GM21381 (cell line): ENCODE data around the gene STXBP1.
A peak's percentile ranks its signal among the peaks of the same experiment; 100 is the strongest.

ENCODE experiments used
- ATAC-seq: cut with Tn5 transposase; IDR thresholded peaks from one replicate; pipeline ENCODE4 v1.9.1; 2021; ENCODE audit warnings: mild to moderate bottlenecking, moderate library complexity; ENCODE audit not compliant: unreplicated experiment

STXBP1 gene

DNA sequence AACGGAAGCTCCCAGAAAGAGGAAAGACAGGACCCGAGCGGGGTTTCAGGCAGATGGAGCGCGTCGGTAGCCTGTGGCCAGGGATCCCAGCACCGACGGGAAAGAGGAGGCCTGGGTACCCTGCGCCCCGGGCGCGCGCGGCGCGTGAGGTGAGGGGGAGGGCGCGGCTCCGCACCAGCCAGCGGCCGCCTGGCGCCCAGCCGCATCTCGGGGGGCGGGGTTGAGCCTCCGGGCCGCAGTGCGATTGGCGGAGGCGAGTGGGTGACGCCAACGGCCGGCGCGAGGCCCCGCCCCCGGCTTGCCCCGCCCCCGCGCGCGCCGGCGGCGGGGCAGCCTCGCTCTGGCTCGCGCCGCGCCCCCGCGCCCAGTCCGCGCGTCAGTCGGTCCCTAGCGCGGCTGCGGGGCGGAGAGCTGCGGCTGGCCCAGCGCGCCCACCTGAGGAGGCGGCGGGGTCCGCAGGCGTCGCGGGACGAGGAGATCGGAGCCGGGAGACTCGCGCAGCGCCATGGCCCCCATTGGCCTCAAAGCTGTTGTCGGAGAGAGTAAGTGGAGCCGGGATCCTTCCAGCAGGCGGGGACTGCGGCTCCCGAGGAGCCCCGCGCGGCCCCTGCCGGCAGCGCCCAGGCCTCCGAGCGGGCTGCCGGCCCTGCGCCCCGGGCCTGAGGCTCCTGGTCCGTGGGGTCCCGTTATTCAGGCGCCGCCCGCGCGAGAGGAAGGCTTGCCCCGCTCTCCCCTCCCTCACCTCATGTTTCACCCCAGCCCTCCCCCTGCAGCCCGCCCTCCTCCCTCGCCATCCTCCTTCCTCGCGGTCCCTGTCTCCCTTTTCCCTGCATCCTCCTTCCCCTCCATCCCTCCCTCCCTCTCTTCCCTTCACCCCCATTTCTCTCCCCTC, at the start of gene STXBP1:
Gene STXBP1, plus strand, starts transcription at position 379 of the 892 bp plus-strand sequence. Its CDS starts 127 bp downstream, at position 506.
- peak; percentile 88 for ATAC-seq

DNA sequence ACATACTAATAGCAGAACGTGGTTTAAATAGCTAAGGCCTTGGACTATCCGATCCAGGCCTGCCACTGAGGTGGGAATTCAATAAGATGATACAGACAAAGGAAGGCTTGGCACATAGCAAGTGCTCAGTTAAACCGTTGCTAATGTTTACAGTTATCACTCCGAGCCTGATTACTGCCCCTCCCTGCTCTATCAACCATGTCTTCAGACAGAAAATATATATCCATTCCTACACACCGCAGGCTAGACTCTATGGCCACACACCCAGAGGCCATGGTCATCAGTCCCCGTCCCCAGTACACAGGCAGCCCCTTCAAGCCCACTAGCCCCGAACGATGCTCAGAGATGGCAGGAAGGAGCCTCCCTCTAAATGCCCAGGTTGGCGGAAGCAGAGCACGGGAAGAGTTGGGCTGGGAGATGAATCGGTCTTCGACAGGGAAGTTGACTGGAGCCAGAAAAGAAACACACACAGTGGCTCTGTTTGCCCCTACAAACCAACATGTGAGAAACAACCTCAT, 49.7 kb upstream of the STXBP1 start:
- no peak for ATAC-seq

DNA sequence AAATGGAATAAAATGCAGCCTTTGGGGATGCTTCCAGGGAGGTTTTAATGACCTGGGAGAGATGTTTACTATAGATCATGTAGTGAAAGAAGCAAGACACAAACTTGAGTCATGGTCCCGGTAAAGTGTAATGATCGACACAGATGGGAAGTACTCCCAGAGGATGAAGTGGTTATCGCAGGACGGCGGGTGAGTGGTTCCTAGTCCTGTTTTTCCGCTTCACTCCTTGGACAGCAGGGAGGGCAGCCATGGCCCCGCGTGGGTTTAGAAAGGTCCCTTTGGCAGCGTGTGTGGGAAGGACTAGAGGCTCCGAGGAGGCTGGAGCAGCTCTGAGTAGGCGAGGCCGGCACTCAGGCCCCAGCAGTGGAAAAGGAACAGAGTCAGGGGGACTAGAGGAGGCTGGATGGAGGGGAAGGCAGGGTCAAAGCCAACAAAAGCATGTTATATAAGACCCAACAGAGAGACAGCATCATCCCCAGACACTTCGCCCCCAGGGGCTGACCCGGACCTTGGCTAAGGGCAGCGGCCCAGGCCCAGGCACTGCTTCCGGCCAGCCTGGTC, 49.2 kb upstream of the STXBP1 start:
- no peak for ATAC-seq

DNA sequence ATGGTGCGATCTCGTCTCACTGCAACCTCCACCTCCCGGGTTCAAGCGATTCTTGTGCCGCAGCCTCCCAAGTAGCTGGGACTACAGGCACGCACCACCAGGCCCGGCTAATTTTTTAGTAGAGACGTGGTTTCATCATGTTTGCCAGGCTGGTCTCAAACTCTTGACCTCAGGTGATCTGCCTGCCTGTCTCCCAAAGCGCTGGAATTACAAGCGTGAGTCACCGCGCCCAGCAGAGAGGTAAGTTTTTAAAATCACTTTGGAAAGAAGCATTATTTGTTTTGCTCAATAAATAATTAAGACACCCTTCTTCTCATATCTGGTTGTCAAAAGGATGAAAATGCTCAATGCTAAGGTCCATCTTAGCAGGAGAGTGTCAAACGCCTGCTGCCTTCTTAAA, 48.5 kb upstream of the STXBP1 start:
- no peak for ATAC-seq

DNA sequence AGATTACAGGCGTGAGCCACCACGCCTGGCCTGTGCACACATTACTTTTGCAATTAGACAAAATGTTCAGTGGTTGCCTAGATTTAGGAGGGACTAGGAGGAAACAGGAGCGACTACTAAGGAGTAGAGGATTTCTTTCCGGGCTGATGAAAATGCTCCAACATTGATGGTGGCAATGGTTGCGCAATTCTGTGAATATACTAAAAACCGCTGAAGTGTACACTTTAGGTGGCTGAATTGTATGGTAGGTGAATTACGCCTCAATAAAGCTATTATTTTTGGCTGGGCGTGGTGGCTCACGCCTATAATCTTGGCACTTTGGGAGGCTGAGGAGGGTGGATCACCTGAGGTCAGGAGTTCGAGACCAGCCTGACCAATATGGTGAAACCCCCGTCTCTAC, 46.8 kb upstream of the STXBP1 start:
- ATAC-seq: no peak

DNA sequence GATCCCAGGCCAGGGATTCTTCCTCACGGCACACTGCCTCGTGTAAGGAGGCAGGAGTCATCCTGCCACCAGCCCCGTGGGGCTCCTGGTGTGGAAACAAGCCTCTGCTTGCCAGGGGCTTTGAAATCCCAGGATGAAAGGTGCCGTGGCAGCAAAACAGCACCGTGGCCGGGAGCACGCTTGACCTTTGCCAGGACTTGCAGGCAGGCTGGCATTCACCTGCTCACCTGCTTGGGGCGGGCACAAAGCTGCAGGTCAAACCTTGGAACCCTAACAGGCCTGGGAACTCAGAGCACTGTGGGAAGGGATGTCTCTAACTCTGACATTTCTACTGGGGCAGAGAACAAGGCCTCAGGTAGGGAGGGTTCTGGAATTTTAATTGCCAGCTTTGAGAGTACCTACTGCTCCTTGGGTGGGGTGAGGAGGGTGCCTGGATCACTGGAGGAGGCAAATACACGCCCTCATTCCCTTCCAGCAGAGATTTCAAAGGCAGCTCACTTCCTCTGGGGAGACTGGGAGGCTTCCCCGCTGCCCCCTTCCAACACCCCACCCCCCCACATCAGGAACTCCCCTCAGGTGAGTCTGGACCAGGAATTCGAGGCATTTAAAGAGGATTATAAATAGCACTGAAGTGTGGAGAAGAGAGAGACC, 45.6 kb upstream of the STXBP1 start:
- ATAC-seq: no peak

DNA sequence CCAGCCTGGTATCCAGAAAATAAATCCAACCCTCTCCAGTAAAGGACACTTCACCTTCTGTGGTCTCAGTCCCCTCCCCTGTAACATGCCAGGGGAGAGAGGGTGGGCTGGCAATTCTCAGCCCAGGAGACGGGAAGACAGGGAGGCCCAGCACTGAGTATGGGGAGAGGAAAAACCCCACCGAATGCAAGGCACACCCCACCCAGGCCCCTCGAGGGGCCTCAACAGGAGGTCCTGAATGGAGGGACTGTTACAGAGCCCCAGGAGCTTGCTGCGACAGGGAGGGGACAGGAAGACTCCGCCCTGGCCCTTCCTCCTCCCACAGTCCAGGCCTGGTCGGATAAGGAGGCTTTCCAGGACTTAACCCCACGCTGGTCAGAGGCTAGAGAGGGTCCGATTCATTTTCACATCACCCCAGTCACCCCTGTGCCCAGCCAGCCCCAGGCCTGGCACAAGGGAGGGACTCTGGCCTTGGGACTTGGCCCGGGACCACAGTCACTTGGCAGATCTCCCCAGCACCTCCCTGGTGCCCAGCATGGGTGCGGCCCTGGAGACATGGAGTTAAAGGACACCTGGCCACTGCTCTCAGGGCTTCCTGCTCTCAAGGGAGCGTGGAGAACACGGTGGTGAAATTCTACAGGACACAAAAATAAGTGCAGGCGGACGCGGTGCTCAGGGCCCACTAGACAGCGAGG, 44.9 kb upstream of the STXBP1 start:
- ATAC-seq: no peak

DNA sequence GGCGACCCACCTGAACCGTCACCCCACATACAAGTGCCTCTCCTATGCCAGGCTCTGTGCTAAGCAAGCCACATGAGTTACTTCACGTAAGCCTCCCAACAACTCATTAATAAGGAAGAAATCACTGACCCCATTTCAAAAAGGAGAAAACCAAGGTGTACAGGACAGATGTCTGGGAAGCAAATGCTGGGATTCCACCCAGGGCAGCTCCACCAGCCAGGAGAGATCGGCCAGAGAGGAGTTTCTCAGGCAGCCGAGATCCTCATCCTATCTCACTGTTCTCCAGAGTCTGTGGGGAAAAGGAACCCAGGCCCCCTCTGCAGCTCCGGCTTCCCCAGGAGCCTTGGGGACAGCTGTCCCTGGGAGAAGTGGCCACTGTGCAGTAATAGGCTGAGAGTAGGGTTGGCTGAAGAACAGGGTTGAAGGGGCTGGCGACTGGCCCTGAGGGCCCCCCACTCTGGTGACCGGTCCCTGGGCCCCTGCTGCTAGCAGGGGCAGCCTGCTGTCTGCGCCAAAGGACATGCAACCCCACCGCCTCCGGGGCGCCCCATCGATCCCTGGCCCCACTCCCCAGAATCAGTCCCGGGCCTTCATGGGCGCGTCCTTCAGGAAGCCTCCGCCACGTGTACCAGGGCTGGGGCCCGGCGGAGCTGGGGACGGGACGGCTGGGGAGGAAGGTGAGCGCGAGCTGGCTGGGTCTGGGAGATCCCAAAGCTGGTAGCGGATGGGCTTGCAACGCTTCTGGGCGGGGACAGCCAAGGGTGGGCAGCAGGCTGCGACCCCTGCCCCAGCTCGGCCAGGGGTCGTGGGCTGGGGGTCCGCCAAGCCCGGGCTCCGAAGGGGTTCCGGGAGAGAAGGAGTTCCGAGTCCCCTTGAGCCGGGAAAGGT, 44.1 kb upstream of the STXBP1 start:
- ATAC-seq: no peak

DNA sequence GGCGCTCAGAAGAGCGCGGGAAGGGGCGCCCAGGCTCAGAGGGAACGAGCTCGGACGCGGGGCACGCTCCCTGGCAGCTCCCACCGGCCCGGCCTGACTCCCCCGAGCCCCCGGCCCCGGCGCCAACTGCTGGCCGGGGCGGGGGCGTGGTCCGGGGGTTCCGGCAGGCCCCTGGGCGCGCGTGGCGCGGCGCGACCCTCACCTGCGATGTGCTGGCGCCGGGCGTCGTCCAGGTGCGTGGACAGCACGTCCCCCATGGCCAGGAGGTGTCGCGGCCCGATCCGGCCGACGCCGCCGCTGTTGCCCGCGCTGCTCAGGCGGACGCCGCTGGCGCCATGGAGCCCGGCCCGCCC, 43.5 kb upstream of the STXBP1 start:
- no peak for ATAC-seq

DNA sequence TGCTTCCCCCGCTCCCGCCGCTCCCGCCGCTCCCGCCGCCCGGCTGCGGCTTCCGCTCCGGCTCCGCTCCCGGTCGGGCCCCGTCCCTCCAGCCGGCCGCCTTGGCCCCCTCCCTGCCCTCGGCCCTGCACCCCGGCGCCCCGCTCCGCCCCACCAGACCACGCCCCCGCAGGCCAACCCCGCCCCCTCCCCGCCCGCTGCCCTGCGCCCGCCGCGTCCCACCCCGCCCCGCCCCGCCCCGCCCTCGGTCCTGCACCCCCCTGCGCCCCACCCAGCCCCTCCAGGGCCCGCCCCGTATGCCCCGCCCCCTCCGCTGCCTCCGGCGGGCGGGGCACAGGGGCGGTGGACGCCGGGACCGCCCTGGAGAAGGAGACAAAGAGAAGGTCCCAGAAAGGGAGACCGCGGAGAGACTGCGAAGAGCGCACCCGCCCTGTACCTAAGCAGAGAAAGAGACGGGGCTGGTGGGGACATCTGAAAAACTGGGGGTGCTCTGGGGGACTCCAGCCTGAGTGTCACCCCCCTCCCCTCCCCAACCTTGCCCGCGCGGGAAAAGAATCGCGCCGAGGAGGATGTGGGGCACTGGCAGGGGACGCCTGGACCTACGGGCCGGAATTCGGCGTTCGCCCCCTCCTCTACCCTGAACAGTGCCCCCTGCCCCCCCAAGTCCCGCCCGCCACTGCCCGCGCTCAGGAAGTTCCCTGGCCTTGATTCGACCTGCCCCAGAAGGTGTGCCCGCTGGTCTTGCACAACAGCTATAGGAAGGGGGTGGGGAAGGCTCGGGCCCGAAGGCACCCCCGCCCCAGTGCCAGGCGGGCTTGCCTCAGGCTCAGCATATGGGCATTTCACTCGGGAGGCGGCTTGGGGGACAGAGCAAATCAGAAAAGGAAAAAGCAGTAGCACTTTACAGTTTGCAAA, 42.8 kb upstream of the STXBP1 start:
- ATAC-seq: peak; percentile 59

DNA sequence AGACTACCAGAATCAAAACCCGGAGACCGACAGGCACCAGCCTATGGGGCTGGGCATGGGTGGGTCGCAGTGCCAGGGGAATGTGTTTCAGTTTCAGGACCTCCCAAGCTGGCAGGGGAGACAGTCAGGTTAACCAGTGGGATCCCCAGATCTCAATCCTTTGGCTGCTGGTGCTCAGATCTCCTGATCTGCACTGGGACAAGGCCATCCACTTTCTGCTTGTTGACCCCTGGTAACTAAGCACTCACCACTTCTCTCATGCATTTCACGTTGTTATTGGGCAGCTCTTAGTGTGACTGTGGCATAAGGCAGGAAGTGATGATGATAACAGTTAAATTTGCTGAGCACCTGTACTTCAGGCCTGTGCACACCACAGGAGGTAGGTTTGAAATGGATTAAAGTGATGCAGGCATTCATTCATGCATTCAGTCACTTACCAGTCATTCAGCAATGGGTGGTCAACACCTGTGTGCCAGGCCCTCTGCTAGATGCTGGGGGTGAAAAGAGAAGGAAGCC, 42.1 kb upstream of the STXBP1 start:
- no peak for ATAC-seq

DNA sequence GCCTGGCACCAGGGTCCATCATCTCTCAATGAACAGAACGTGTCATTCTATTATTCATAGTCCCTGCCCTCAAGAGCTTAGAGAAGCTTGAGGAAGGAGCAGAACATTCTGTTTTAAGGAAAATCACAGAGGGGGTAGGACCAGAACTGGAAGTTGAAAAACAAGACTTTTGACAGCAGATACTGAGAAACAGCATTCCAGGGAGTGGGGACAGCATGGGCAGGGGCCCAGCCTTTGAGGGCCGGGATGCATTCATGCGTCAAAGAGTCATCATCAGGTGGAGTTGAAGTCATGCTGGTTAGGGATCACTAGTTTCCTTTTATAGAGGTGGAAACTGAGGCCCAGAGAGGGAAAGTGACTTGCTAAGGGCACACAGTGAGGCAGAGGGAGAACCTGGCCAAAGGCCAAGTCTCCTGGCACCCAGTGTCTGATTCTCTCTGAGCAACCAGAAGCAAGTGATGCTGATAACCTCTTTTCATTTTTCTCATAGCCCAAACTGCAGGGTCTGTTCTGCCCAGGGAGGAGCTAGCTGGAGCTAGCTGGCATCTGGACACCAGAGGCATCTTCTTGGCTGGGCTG, 41.5 kb upstream of the STXBP1 start:
- no peak for ATAC-seq

DNA sequence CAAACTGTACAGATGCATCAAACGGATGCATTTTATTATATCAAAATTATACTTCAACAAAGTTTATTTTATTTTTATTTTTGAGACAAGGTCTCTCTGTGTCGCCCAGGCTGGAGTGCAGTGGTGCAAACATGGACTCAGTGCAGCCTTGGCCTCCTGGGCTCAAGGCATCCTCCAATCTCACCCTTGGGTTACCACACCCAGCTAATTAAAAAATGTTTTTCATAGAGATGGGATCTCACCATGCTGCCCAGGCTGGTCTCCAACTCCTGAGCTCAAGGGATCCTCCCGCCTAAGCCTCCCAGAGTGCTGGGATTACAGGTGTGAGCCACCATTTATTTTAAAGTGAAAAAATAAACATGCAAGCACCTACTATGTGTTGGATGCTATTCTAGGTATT, 40.1 kb upstream of the STXBP1 start:
- ATAC-seq: no peak

DNA sequence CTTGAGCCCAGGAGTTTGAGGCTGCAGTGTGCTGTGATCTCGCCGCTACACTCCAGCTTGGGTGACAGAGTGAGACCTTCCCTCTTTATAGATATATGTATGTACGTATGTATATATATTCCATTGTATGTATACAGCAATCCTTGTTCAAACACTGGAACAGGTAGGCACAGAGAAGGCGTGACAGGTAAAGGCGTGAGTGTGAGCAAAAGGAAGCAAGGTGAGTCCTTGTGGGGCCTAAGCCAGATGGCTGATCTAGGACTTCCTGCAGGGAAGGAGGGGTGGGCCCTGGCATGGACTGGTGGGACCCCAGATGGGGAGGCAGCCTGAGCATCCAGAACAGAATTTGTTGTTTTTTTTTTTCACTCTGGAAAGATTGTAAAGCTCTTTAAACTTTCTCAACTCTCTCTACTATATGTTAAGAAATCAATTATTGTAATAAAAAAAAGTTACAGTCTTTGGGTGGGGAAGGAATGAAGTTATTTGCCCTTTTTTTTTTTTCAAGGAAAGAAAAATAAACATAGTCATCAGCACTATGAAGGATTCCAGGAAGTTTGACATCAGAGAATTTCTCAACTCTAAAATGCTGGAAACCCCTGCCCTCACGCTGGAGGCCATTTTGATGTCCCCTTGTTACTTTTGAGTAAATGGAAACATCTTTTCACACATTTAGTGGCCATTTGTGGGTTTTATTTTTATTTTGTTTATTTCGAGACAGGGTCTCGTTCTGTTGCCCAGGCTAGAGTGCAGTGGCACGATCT, 38.9 kb upstream of the STXBP1 start:
- ATAC-seq: no peak

DNA sequence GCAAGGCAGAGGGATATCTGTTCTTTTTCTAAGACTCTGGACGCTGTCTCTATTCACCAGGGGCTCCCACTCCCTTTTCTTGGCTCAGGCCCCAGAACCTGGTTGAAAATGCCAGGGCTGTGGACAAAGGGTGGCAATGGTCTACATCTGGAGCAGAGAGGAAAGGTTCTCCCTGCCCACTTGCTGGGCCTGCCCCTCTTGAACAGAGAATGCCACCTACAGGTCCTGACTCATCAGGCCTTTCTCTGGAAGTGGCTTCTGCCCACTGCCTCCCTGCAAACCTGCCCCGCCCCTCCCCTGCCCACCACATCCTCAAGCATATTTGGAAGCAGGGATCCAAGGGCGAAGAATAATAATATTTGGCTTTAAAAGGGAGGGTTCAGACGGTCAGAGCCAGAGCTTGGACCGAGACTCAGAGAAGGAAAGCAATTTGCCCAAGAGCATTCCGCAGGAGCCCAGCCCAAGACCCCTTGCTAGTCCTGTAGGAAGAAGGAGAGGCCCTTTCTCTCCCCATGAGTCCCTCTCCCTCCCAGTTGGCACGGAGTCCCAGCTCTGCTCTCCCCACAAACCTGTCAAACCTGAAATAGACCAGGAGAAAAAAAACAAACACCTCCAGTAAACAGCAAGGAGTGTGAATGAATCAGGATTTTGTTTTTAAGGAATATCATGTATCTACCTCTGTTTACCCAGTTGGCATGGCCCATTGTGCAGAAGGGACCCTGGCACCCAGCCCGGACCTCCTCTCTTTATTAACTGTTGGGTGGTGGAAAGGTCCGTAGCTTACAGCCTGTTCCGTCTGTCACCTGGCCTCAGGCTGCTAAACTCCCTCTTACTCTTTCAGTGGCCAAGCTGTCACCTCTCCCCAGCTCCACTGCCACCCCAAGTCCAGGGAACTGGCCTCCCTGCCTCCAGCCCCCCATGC, 37.7 kb upstream of the STXBP1 start:
- ATAC-seq: no peak

DNA sequence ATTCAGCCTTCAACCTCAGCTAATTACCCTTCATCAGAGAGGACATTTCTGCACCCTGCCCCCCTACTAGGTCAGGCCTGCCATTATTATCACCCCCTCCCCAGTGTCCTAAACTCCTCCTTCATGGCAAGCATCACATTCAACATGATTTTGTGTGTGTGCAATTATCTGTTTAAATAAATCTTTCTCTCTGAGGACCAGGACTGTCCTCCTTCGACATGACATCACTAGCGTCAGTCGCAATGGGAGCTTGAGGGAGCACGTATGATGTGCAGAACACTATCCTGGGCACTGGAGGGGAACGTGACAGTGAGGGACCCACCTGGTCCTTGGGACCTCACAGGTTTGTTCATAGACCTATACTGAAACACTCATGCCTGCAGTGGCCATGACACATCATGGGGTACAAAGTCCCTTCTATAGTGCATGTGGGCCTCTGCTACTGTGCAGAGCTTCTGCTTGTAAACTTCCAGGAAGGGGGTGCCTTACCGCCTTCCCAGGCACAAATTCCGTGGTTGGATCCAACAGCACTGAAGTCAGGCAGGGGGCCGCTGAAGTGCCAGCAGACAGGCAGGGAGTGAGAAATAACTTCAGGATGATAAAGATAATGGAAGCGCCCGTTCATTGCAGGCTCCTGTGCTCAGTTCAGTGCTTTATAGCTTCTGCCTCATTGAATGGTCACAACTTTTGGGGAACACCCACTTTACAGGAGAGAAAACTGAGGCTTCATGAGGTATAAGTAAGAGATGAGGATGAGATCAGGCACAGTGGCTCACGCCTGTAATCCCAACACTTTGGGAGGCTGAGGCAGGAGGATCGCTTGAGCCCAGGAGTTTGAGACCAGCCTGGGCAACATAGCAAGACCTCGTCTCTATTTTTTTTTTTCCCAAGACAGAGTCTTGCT, 36.0 kb upstream of the STXBP1 start:
- no peak for ATAC-seq
